ENCODE data around the gene MMP27.

GRCh38 chr11:102708654-102709053 lies 3.1 kb upstream of the MMP27 start:
- TF ChIP-seq CTCF (IDR thresholded peaks at IDR 0.05) = no peak
- no peak for TF ChIP-seq POLR2AphosphoS5 (IDR thresholded peaks at IDR 0.05; ENCODE audit: low read depth, low read length)
- TF ChIP-seq, protein P1, sequence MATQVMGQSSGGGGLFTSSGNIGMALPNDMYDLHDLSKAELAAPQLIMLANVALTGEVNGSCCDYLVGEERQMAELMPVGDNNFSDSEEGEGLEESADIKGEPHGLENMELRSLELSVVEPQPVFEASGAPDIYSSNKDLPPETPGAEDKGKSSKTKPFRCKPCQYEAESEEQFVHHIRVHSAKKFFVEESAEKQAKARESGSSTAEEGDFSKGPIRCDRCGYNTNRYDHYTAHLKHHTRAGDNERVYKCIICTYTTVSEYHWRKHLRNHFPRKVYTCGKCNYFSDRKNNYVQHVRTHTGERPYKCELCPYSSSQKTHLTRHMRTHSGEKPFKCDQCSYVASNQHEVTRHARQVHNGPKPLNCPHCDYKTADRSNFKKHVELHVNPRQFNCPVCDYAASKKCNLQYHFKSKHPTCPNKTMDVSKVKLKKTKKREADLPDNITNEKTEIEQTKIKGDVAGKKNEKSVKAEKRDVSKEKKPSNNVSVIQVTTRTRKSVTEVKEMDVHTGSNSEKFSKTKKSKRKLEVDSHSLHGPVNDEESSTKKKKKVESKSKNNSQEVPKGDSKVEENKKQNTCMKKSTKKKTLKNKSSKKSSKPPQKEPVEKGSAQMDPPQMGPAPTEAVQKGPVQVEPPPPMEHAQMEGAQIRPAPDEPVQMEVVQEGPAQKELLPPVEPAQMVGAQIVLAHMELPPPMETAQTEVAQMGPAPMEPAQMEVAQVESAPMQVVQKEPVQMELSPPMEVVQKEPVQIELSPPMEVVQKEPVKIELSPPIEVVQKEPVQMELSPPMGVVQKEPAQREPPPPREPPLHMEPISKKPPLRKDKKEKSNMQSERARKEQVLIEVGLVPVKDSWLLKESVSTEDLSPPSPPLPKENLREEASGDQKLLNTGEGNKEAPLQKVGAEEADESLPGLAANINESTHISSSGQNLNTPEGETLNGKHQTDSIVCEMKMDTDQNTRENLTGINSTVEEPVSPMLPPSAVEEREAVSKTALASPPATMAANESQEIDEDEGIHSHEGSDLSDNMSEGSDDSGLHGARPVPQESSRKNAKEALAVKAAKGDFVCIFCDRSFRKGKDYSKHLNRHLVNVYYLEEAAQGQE (IDR thresholded peaks at IDR 0.05; ENCODE audit: insufficient read depth in 1 of 2, low read depth in 2 of 2, low read length in 1 of 2) = no peak
- no peak for TF ChIP-seq SIN3A (IDR thresholded peaks at IDR 0.05; ENCODE audit: borderline replicate concordance, insufficient read depth, low read depth, low read length)
- TF ChIP-seq TCF7L2 (IDR thresholded peaks at IDR 0.05; ENCODE audit: low read depth, low read length) = no peak
